Heart left ventricle (tissue), 13 donors: ENCODE results near the gene KIAA1671.

ENCODE experiments used
- POLR2A ChIP-seq, 2 donors: fragments of 450-650 bp; IDR thresholded peaks; one replicate each; pipeline ENCODE4 v1.6.1; 2017; ENCODE audit warnings: antibody characterized with exemption in 2 of 2, mild to moderate bottlenecking in 2 of 2, moderate library complexity in 2 of 2
- TF ChIP-seq, protein P1 (sequence below), 12 donors: fragments of 200-600 bp; sonication (generic) in 4 of 12; IDR thresholded peaks; one replicate each; pipeline versions ENCODE4 v1.5.0 to v1.8.0; 2018 to 2022; ENCODE audit warnings: antibody characterized with exemption in 12 of 12, mild to moderate bottlenecking in 5 of 12
- donor health status: ischemic (EF 13 %, LVEDD 7.1; RV severe dilation, severe dysfunction).
- donor health status: DM: no; HTN: yes; CAD: no.
- donor health status: DM: no; HTN: no; CAD: no.
- donor health status: ischemic (EF 25% LVEDD 6.9; RV normal size, moderate dysfunction).
- donor health status: ischemic (EF 25% LVEDD 5.7; RV mildly dilated, moderate dysfunction).
- donor health status: ischemic (EF 35%, LVEDD 5.7; RV mildly dilated, moderate dysfunction).
- donor health status: nonischemic (EF 11% LVEDD 7.7; RV severe dilation, severe dysfunction).
- donor health status: DM: yes; HTN: yes; CAD: no.
- donor health status: PGD.
- donor health status: ischemic (EF 29% LVEDD 5.4; RV normal size, mild dysfunction).
- donor health status: nonischemic (EF 23%, LVEDD 6.1; RV moderate dilation, normal function).

DNA sequence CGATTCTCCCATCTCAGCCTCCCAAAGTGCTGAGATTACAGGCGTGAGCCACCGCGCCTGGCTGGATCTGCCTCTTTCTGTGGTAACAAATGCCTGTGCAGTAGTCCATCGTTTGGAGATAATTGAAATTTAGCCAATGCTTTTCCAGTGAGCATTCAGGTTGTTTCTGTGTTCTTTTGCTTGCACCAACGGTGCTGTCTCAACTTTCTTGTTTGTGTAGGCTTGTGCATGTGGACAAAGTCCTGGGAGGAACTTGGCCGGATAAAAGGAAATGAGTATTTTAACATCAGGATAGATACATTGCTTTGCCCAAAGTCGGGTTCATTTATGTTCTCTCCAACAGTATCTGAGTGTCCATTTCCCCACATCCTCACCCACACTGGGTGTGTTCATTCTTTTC is 85.7 kb downstream of the KIAA1671 start:
- TF ChIP-seq, protein P1, sequence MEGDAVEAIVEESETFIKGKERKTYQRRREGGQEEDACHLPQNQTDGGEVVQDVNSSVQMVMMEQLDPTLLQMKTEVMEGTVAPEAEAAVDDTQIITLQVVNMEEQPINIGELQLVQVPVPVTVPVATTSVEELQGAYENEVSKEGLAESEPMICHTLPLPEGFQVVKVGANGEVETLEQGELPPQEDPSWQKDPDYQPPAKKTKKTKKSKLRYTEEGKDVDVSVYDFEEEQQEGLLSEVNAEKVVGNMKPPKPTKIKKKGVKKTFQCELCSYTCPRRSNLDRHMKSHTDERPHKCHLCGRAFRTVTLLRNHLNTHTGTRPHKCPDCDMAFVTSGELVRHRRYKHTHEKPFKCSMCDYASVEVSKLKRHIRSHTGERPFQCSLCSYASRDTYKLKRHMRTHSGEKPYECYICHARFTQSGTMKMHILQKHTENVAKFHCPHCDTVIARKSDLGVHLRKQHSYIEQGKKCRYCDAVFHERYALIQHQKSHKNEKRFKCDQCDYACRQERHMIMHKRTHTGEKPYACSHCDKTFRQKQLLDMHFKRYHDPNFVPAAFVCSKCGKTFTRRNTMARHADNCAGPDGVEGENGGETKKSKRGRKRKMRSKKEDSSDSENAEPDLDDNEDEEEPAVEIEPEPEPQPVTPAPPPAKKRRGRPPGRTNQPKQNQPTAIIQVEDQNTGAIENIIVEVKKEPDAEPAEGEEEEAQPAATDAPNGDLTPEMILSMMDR (IDR thresholded peaks at IDR 0.05): no peak
- no peak for TF ChIP-seq POLR2A (IDR thresholded peaks at IDR 0.05)
